GM12872 (cell line): Measurements from ENCODE around the gene PCDHGB6.
"Not testable (repeated sequence)": the region's sequence is repeated elsewhere in the genome, so short reads cannot be mapped to it uniquely, and the experiment has no call there.

ENCODE experiments used
- CTCF ChIP-seq: IDR thresholded peaks from 3 replicates; pipeline ENCODE4 v1.5.1; 2011; ENCODE audit warnings: low read depth, mild to moderate bottlenecking, low read length, moderate library complexity; ENCODE audit not compliant: insufficient read depth

PCDHGB6 gene

GRCh38 chr5:141384471-141385267 is 23.2 kb upstream of the PCDHGB6 start:
- no peak for TF ChIP-seq CTCF

GRCh38 chr5:141387557-141388311 is 20.1 kb upstream of the PCDHGB6 start, which contains the start of gene PCDHGB4:
TSS of gene PCDHGB4 (plus strand) at chr5:141387698. CDS start at chr5:141387885, 187 bp downstream.
- TF ChIP-seq CTCF, result not testable (repeated sequence)

DNA sequence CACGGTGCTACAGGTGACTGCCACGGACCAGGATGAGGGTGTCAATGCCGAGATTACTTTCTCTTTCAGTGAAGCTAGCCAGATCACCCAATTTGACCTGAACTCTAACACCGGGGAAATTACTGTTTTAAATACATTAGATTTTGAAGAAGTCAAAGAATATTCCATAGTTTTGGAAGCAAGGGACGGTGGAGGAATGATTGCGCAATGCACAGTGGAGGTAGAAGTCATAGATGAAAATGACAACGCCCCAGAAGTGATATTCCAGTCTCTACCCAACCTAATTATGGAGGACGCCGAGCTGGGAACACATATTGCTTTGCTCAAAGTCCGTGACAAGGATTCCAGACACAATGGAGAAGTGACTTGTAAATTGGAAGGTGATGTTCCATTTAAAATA is 19.2 kb upstream of the PCDHGB6 start:
- TF ChIP-seq CTCF, result no peak

- no peak for TF ChIP-seq CTCF
Measured at GRCh38 chr5:141389153-141390042, 18.4 kb upstream of the PCDHGB6 start.

DNA sequence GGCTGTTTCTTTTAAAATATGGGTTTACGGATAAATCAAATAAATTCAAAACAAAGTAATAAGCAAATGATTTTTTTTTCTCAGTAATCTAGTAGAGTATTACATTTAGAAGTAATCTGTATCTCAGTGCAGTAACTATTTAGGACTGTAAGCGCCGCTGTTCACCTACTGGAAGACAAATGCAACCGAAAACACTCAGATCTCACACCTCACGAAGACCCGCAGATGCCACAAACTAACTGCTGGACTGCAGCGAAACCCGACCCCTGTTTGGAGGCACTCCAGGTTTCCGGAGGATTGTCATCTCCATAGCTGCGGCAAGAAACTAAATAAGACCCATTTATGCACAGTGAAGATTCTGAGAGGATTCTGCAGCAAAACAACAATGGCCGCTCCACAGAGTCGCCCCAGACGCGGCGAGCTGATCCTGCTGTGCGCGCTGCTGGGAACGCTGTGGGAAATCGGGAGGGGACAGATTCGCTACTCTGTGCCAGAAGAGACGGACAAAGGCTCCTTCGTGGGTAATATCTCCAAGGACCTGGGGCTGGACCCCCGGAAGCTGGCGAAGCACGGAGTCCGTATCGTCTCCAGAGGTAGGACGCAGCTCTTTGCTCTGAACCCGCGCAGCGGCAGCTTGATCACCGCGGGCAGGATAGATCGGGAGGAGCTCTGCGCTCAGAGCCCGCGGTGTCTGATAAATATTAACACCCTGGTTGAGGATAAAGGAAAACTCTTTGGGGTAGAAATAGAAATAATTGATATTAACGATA is 15.2 kb upstream of the PCDHGB6 start, which contains the start of gene PCDHGA8:
Gene PCDHGA8 (plus strand): TSS at position 205 of the 770 bp plus-strand sequence. CDS start 181 bp downstream, at position 386.
- 0 out of 3 replicates have a peak, but pooled peaks have one; percentile 12 for TF ChIP-seq CTCF

GRCh38 chr5:141393267-141393666 is 14.6 kb upstream of the PCDHGB6 start:
- TF ChIP-seq CTCF, result no peak
